OCI-LY7 (cell line): ENCODE results near the gene ANO10. TPM values are rescaled to one million over a fixed set of nuclear protein-coding genes. Genes with fewer than 3 reads are reported as not detected.

ENCODE experiments used
- BruUV-seq: library from RNA; stranded (reverse); fragments of 400-500 nt; replicated peaks from 2 replicates; lab custom pipeline; 2021; lab: Mats Ljungman, UMichigan
- CTCF ChIA-PET: fragments of 300-600 bp; sonication (Branson Sonifier 250); formaldehyde crosslinking; loops from one replicate; lab custom pipeline; 2022; ENCODE audit warnings: antibody characterized with exemption; ENCODE audit not compliant: unreplicated experiment; lab: Charles Lee
- POLR2A ChIA-PET: fragments of 300-600 bp; sonication (Branson Sonifier 250); formaldehyde crosslinking; loops from one replicate; lab custom pipeline; 2022; ENCODE audit warnings: antibody characterized with exemption; lab: Charles Lee
- DNase-seq: peaks from one replicate; pipeline ENCODE4 v3.0.0-alpha.2; 2015; ENCODE audit warnings: low spot score
- H2AFZ ChIP-seq: fragments of 200-600 bp; sonication (generic), shearing (Covaris generic); 2 replicates; pipeline ENCODE4 v1.6.1; 2014; ENCODE audit warnings: mild to moderate bottlenecking, antibody characterized with exemption, low read length, moderate library complexity
- H3K27ac ChIP-seq: fragments of 200-600 bp; sonication (generic); 2 replicates; pipeline ENCODE4 v1.5.1; 2014; ENCODE audit warnings: mixed run types, low read depth, mild to moderate bottlenecking, moderate library complexity, low read length, inconsistent platforms; ENCODE audit not compliant: poor library complexity, severe bottlenecking
- H3K36me3 ChIP-seq: fragments of 200-600 bp; sonication (generic); 2 replicates; pipeline ENCODE4 v1.6.1; 2014; ENCODE audit warnings: mild to moderate bottlenecking, antibody characterized with exemption, low read length, moderate library complexity, mixed read lengths; ENCODE audit not compliant: insufficient read depth
- H3K4me1 ChIP-seq: fragments of 200-600 bp; sonication (generic); 2 replicates; pipeline ENCODE4 v1.5.1; 2014; ENCODE audit warnings: mild to moderate bottlenecking, low read length; ENCODE audit not compliant: insufficient read depth, poor library complexity, severe bottlenecking
- H3K4me2 ChIP-seq: fragments of 200-600 bp; sonication (generic); 2 replicates; pipeline ENCODE4 v1.6.1; 2014; ENCODE audit warnings: mild to moderate bottlenecking, low read length
- H3K4me3 ChIP-seq: fragments of 200-600 bp; sonication (generic); 2 replicates; pipeline ENCODE4 v1.5.1; 2014; ENCODE audit warnings: mild to moderate bottlenecking, low read depth, low read length; ENCODE audit not compliant: poor library complexity, severe bottlenecking
- H3K79me2 ChIP-seq: fragments of 200-600 bp; sonication (generic); 2 replicates; pipeline ENCODE4 v1.6.1; 2016; ENCODE audit warnings: low read depth, mild to moderate bottlenecking, low read length, moderate library complexity, mixed read lengths; ENCODE audit not compliant: insufficient read depth
- H3K9me2 ChIP-seq: fragments of 200-600 bp; sonication (generic); 2 replicates; pipeline ENCODE4 v1.6.1; 2016; ENCODE audit warnings: mild to moderate bottlenecking, low read length, mixed read lengths; ENCODE audit not compliant: insufficient read depth
- H3K9me3 ChIP-seq: fragments of 200-600 bp; sonication (generic); 2 replicates; pipeline ENCODE4 v1.6.1; 2014; ENCODE audit warnings: mild to moderate bottlenecking, mixed run types, low read length, mixed read lengths
- H4K20me1 ChIP-seq: fragments of 200-600 bp; sonication (generic); 2 replicates; pipeline ENCODE4 v1.6.1; 2014; ENCODE audit warnings: mild to moderate bottlenecking, antibody characterized with exemption, low read length, moderate library complexity, mixed read lengths; ENCODE audit not compliant: insufficient read depth
- EZH2phosphoT487 ChIP-seq: fragments of 200-600 bp; sonication (generic); IDR thresholded peaks from 2 replicates; pipeline ENCODE4 v1.6.1; 2018; ENCODE audit warnings: low read depth, borderline replicate concordance, mild to moderate bottlenecking, mixed run types, antibody characterized with exemption, low read length, moderate library complexity, mixed read lengths
- intact Hi-C: fragments of 100-400 bp; cut with micrococcal nuclease; formaldehyde crosslinking; loops from one replicate; pipeline ENCODE4 v1.10.0; 2022; ENCODE audit not compliant: unreplicated experiment
- total RNA-seq, 2 experiments: library from RNA; depleted of rRNA in 1 of 2; stranded (reverse); fragments of >200 nt in 1 of 2; shearing (Covaris generic) in 1 of 2; gene quantifications; 2 replicates each; pipeline ENCODE4 v1.2.3, GENCODE V29; 2014 to 2022
- TF ChIP-seq, protein P1 (sequence below): fragments of 200-600 bp; sonication (generic); conservative IDR thresholded peaks from 2 replicates; pipeline ENCODE4 v1.5.1; 2014; ENCODE audit warnings: mild to moderate bottlenecking, antibody characterized with exemption, low read length, moderate library complexity, mixed read lengths

The ANO10 gene
- total RNA-seq, 2 experiments from 2014 or later, result 2.2 to 5.8 TPM

DNA sequence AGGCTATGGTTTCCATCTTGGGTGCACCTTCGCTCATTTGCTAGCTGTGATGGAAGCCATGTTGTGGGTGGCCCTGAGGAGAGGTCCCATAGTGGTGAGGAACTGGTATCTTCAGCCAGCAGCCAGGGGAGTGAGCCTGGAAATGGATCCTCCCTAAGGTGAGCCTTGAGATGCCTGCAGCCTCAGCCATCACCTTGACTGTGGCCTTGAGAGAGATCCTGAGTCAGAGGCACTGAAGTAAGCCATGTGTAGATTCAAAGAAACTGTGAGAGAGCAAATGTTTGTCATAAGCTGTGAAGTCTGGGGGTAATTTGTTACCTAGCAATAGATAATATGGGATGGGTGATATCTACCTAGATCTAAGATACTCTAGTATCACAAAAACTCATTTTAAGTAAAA, 230.2 kb downstream of the ANO10 start:
- no peak overlapping the region for H3K4me3 ChIP-seq
- ChIA-PET CTCF (no interaction called here), POLR2A (no interaction called here)
- H3K36me3 ChIP-seq, result no peaks in the 10 kb centered on the region
- intact Hi-C loops, result no loop called here
- H3K4me1 ChIP-seq, result no peaks in the 10 kb centered on the region
- H3K9me3 ChIP-seq, result no peaks in the 10 kb centered on the region
- H3K9me2 ChIP-seq, result no peaks in the 10 kb centered on the region
- no TSS peak for BruUV-seq
- no peak overlapping the region for H2AFZ ChIP-seq
- TF ChIP-seq EZH2phosphoT487, result no peak
- TF ChIP-seq, protein P1, sequence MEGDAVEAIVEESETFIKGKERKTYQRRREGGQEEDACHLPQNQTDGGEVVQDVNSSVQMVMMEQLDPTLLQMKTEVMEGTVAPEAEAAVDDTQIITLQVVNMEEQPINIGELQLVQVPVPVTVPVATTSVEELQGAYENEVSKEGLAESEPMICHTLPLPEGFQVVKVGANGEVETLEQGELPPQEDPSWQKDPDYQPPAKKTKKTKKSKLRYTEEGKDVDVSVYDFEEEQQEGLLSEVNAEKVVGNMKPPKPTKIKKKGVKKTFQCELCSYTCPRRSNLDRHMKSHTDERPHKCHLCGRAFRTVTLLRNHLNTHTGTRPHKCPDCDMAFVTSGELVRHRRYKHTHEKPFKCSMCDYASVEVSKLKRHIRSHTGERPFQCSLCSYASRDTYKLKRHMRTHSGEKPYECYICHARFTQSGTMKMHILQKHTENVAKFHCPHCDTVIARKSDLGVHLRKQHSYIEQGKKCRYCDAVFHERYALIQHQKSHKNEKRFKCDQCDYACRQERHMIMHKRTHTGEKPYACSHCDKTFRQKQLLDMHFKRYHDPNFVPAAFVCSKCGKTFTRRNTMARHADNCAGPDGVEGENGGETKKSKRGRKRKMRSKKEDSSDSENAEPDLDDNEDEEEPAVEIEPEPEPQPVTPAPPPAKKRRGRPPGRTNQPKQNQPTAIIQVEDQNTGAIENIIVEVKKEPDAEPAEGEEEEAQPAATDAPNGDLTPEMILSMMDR, result no peak
- H3K4me2 ChIP-seq, result no peak overlapping the region
- no peak overlapping the region for H3K27ac ChIP-seq
- no peaks in the 10 kb centered on the region for H4K20me1 ChIP-seq
- H3K79me2 ChIP-seq, result no peaks in the 10 kb centered on the region
- no peak for DNase-seq

DNA sequence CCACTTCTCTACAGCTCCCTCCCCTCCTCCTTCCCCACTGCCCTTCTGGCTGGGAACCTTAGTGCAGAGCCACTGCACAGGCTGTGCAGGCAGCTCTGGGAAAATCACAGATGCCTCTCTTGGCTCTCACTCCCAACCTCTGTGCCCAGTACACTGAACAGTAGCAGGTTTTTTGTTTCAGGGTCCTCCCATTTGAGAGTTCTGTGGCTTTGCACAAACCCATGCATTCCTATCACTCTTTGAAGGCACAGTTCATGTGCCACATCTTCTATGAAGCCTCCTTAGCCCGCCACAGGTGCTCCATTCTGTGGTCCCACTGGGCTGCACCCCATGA, 231.6 kb downstream of the ANO10 start:
- Histone ChIP-seq H3K9me3 (no peaks in the 10 kb centered on the region), H2AFZ (no peak overlapping the region), H3K9me2 (no peaks in the 10 kb centered on the region), H3K36me3 (no peaks in the 10 kb centered on the region), H3K4me2 (no peak overlapping the region), H3K4me3 (no peak overlapping the region), H3K4me1 (no peaks in the 10 kb centered on the region), H4K20me1 (no peaks in the 10 kb centered on the region), H3K79me2 (no peaks in the 10 kb centered on the region), H3K27ac (no peak overlapping the region)
- TF ChIP-seq, protein P1, result no peak
- no peak for TF ChIP-seq EZH2phosphoT487
- intact Hi-C loops, result no loop called here
- ChIA-PET POLR2A (interaction anchor here (1.1 kb wide), 1 partner anchor 210 kb away, joined by 3 read pairs; no protein-coding TSS in a partner anchor), CTCF (no interaction called here)
- BruUV-seq, result no TSS peak
- no peak for DNase-seq

DNA sequence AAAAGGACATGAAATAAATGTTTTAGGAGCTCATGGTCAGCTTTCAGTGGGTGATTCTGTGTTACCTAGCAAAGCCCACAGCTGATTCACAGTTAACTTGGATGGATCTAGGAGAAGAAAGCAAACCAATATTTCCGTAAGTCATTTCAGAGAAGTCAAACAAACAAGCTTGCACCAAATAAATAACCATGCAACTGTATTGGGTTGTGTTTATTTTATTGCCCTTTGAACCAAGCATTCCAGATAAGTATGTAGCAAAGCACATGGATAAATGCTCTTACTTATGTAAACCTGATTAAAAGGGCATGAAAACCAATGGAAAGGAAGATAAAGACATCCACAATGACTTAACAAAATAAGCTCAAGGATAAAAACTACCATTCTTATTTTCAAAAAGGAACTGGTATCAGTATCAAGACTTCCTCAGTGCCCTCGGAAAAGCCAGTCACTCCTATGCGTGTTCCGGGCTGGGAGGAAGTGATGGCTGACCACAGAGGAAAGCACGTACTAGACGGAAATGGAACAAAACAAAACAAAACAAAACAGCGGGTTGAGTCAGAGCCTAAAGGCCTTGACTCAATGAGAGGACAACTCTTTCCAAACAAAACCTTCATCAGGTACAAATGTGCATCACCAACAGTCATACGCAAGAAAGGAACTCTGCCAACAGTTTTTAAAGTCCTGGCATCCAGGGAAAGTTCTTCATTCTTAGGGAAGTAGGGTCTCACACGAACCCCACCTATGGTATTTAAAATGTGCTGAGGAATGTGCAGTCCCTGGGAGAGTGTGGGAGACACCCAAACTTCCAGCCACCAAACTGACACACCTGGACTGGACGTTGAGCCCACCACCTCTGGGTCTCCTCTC, 232.2 kb downstream of the ANO10 start:
- Histone ChIP-seq H3K27ac (no peak overlapping the region), H3K4me1 (no peaks in the 10 kb centered on the region), H4K20me1 (no peaks in the 10 kb centered on the region), H2AFZ (no peak overlapping the region), H3K36me3 (no peaks in the 10 kb centered on the region), H3K9me3 (no peaks in the 10 kb centered on the region), H3K4me2 (no peak overlapping the region), H3K4me3 (no peak overlapping the region), H3K79me2 (no peaks in the 10 kb centered on the region), H3K9me2 (no peaks in the 10 kb centered on the region)
- BruUV-seq, result no TSS peak
- CTCF ChIA-PET, result no interaction called here
- POLR2A ChIA-PET, result interaction anchor here (0.7 to 1.1 kb wide), 4 partner anchors 18 to 210 kb away, joined by 3 to 4 read pairs (median 4); no protein-coding TSS in a partner anchor
- peak; percentile 4 for DNase-seq
- intact Hi-C loops, result no loop called here
- TF ChIP-seq EZH2phosphoT487, result no peak
- TF ChIP-seq, protein P1, result no peak
